SH-SY5Y (cell line): ENCODE results near the gene FGG.

Experiments used
- GATA2 ChIP-seq: IDR thresholded peaks from 2 replicates; pipeline ENCODE4 v1.6.1; 2011; ENCODE audit warnings: mild to moderate bottlenecking, low read depth, low read length
- GATA3 ChIP-seq: IDR thresholded peaks from 2 replicates; pipeline ENCODE4 v1.6.1; 2011; ENCODE audit warnings: low read depth, mild to moderate bottlenecking, low read length, moderate library complexity

FGG gene

DNA sequence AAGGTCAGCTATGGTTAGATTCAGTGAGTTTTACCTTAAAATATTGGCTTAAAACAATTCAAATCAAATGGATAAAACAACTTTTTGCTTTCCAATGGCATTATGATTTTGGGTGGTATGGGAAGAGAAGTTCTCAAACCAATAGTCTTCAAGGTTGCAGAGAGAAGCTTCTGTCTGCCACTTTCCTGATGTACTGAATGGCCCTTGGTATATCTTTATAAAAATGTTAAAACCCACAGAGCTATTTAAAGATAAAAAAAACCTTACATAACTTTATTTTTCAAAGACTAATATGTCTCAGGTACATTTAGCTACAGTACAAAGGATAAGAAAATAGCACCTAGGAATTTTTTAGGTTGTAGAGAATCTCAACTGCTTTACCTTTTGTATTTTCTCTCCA is 28.8 kb downstream of the FGG start:
- no peak for TF ChIP-seq GATA2
- no peak for TF ChIP-seq GATA3

DNA sequence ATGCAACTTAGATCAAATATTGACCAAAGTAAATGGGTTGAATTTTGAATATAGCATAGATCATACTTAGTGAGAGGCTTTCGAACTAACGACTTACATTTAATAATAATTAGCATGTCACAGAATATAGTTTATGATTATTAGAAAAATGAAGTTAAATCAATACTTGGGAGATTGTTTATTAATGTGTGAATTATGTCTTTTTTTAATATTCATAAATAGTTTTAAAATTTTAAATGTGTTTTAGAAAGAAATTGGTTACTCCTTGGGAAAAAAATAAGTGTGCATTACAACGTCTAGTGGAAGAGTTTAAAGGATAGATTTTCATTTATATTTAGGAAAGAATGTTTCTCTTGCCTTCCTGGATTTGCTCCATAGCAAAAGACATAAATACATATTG is 29.2 kb downstream of the FGG start:
- TF ChIP-seq GATA2, result no peak
- no peak for TF ChIP-seq GATA3

DNA sequence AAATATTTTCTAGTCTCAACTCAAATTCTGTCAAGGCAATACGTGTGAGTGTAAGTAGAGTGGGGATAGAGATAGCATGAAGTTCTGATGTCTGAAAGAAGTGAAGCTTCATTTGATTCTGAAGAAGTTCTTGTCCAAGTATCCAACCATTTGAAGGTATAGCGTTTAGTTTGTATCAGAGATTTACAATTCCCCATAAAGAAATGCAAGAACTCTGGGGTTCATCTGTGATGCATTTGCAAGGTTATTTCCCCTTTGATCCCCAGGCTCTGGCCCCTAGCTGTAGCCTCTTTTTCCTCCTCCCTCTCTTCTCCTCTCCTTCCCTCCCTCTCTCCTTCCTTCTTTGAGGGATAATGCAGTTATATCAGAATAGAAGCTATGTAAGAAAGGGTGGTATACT is 29.7 kb downstream of the FGG start:
- TF ChIP-seq GATA3 (no peak), GATA2 (no peak)

DNA sequence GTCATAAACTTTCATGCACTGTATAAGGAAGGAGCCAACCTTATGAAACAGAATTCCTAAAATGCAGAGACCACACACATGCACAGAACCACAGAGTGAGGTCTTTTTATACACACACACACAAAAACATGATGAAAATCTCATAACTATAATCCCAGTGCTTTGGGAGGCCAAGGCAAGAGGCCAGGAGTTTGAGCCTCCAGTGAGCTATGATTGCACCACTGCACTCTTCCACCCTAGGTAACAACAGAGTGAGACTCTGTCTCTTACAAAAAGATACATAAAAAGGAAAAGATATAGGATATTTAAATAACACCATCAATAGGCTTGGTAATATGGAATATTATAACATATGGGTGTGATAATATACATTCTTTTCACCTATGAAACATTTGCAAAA is 32.5 kb downstream of the FGG start:
- TF ChIP-seq GATA3 (no peak), GATA2 (no peak)

GRCh38 chr4:154578919-154579318 is 33.5 kb downstream of the FGG start:
- TF ChIP-seq GATA3, result no peak
- no peak for TF ChIP-seq GATA2

GRCh38 chr4:154577324-154577723 is 35.1 kb downstream of the FGG start:
- TF ChIP-seq GATA3, result no peak
- no peak for TF ChIP-seq GATA2

DNA sequence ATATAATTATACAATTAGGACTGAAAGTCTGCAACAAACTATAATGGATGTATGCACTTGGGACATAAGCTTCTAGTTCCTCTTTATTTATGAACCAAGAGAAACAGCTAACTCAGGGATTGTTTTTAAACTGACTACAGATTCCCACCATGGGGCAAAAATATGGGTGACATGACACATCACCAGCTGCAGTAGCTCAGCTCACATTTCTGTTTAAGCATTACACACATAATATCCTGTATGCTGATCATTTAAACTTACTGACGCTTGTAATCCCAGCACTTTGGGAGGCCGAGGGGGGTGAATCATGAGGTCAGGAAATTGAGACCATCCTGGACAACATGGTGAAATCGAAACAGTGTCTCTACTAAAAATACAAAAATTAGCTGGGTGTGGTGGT is 38.1 kb downstream of the FGG start:
- no peak for TF ChIP-seq GATA2

DNA sequence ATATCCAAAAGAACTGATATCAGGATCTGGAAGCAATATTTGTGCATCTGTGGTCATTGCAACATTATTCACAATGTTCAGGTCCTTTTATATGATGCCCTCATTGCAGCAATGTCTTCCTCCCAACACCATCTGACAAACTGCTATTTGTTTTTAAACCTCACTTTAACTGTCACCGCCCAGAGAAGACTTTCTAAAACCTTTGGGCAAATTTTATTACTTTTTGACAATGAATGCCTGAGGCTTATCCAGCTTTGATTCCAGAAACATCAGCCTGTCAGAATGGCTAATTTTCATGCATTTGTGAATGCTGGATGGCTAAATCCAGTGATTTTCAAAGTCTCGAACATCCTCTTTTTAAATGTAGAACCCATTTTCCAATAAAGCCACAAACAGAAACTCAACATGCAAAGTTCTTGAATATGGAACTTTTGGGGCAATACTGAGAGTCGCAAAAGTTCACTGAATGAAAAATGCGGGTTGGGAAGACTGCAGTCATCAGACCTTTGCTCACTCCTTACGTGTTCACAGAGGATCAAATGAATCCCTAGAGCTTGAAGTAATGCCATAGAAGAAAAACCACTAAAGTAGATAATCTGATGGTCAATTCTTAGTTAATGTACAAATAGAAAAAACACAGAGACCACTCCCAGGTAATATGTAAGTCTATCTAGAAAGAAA is 39.1 kb downstream of the FGG start:
- TF ChIP-seq GATA2, result no peak
- no peak for TF ChIP-seq GATA3

- TF ChIP-seq GATA3 (no peak), GATA2 (no peak)
Observed at GRCh38 chr4:154569584-154569983, 42.9 kb downstream of the FGG start.

- no peak for TF ChIP-seq GATA3
- TF ChIP-seq GATA2, result no peak
Observed at GRCh38 chr4:154569028-154569427, 43.4 kb downstream of the FGG start.

DNA sequence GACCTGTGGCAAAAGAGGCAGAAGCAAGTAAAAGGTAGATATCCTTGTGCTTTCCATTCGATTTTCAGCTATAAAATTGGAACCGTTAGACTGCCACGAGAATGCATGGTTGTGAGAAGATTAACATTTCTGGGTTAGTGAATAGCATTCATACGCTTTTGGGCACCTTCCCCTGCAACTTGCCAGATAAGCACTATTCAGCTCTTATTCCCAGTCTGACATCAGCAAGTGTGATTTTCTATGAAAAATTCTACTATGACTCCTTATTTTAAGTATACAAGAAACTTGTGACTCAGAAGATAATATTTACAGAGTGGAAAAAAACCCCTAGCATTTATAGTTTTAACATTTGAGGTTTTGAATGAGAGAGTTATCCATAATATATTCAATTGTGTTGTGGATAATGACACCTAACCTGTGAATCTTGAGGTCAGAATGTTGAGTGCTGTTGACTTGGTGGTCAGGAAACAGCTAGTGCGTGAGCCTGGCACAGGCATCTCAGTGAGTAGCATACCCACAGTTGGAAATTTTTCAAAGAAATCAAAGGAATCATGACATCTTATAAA is 45.7 kb downstream of the FGG start:
- TF ChIP-seq GATA2, result no peak
- no peak for TF ChIP-seq GATA3

DNA sequence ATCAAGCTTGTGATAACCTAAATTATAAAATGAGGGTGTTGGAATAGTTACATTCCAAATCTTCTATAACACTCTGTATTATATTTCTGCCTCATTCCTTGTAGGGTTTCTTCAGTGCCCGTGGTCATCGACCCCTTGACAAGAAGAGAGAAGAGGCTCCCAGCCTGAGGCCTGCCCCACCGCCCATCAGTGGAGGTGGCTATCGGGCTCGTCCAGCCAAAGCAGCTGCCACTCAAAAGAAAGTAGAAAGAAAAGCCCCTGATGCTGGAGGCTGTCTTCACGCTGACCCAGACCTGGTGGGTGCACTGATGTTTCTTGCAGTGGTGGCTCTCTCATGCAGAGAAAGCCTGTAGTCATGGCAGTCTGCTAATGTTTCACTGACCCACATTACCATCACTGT is 46.8 kb downstream of the FGG start:
- TF ChIP-seq GATA3, result no peak
- TF ChIP-seq GATA2, result no peak

DNA sequence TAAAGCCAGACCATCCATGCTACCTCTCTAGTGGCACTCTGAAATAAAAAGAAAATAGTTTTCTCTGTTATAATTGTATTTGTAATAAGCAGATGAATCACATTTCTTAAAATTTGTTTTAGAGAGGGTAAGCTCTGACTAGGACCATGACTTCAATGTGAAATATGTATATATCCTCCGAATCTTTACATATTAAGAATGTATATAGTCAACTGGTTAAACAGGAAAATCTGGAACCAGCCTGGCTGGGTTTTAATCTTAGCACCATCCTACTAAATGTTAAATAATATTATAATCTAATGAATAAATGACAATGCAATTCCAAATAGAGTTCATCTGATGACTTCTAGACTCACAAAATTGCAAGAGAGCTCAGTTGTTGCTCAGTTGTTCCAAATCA is 48.1 kb downstream of the FGG start:
- TF ChIP-seq GATA2, result no peak
- no peak for TF ChIP-seq GATA3

- no peak for TF ChIP-seq GATA3
- no peak for TF ChIP-seq GATA2
Observed at GRCh38 chr4:154562697-154563254, 49.7 kb downstream of the FGG start, which contains the start of gene FGB. TSS of gene FGB (plus strand) at chr4:154563011. CDS start at chr4:154563019, 8 bp downstream.

DNA sequence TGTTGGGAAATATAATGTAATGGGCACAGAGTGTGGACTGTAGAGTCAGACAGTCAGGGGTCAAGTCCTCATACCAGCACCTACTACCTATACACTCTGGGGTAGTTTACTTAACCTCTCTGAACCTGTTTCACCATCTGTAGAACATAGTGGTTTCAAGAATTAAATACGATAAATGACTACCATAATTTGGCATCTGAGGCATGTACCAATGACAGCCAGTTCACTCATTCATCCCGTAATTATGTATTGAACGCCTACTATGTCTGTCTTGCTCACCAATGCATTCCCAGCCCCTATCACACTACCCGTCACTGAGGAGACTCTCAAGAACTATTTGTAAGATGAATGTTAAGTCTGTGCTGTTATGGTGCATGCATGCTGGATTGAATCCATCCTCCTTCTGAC is 51.6 kb downstream of the FGG start:
- TF ChIP-seq GATA2, result no peak
- TF ChIP-seq GATA3, result no peak
